ENCODE results near the gene PSMA5.

DNA sequence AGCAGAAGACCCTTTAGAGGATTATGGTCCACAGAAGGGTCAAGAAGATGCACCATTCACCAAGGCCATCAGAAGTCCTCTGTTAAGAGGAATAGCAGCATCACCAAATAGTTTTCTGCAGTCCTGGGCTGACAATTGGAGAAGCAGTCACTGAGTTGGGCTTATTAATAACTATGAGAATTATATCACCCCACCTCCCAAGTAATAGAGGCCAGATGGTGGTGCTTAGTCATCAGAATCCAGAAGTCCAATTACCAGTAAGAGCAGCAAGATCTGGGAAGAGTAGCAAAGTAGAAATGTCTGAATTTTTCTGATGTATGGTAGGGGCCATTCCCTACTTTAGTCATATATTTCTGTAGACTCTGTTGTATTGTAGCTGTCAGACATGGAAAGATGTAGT, 6.1 kb upstream of the PSMA5 start:
- TF ChIP-seq CTCF (IDR thresholded peaks at IDR 0.05; ENCODE audit: low read depth, low read length) = no peak
- TF ChIP-seq POLR2A (IDR thresholded peaks at IDR 0.05; ENCODE audit: extremely low read depth, insufficient read length) = no peak
- no peak for TF ChIP-seq MYC (IDR thresholded peaks at IDR 0.05; ENCODE audit: low read depth, low read length)

Data from NB4 (cell line).